Sciatic nerve (tissue), 2 donors: ENCODE measurements around the gene SLC26A3. TPM values are rescaled to one million over a fixed set of nuclear protein-coding genes. Genes with fewer than 3 reads are reported as not detected.

Experiments
- ATAC-seq: fragments of 200-7000 bp; cut with Tn5 transposase; one replicate; pipeline ENCODE4 v1.9.1; 2020; ENCODE audit warnings: mild to moderate bottlenecking, moderate library complexity
- DNase-seq: peaks from one replicate; pipeline ENCODE4 v3.0.0-alpha.2; 2020; ENCODE audit warnings: low spot score
- intact Hi-C: fragments of 100-400 bp; cut with DNase I; formaldehyde crosslinking; loops from one replicate; pipeline ENCODE4 v1.14.2; 2022
- total RNA-seq: library from RNA; stranded (reverse); fragmentation: NEBNext Ultra II Directional; extraction: Animal tissue kit (Norgen Biotek cat#: 25700); gene quantifications from one replicate; pipeline ENCODE4 v1.2.1, GENCODE V29; 2021
- donor health status: DM: no; HTN: no; CAD: no.
- donor health status: DM: no; HTN: no; CAD: no.

SLC26A3 gene
- total RNA-seq, 1 donor from 2014 or later, result not detected

DNA sequence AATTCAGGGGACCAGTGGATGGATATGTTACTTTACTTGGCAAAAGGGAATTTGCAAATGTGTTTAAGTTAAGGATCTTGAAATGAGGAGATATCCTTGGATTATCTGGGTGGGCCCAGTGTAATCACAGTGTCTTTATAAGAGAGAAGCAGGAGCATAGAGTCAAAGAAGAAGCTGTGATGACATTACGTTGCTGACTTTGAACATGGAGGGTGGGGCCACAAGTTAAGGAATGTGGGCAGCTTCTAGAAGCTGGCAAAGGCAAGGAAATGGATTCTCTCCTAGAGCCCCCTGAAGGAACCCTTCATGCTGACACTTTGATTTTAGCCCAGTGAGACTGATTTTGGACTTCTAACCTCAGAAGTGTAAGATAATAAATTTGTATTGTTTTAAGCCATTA lies 21.8 kb upstream of the SLC26A3 start:
- no peak for ATAC-seq
- intact Hi-C loops, result no loop called here
- DNase-seq, result no peak

DNA sequence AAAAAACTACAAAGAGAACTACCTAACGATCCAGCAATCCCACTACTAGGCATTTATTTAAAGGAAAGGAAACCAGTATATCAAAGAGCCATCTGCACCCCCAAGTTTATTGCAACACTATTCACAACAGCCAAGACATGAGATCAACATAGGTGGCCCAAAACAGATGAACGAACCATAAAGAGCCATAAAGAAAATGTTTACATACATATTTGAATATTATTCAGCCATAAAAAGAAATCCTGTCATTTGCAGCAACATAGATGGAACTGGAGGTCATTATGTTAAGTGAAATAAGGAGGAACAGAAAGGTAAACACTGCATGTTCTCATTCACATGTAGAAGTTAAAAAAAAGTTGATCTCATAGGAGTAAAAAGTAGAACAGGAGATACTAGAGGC lies 15.6 kb upstream of the SLC26A3 start:
- ATAC-seq (no peak), DNase-seq (no peak)
- intact Hi-C loops, result no loop called here

DNA sequence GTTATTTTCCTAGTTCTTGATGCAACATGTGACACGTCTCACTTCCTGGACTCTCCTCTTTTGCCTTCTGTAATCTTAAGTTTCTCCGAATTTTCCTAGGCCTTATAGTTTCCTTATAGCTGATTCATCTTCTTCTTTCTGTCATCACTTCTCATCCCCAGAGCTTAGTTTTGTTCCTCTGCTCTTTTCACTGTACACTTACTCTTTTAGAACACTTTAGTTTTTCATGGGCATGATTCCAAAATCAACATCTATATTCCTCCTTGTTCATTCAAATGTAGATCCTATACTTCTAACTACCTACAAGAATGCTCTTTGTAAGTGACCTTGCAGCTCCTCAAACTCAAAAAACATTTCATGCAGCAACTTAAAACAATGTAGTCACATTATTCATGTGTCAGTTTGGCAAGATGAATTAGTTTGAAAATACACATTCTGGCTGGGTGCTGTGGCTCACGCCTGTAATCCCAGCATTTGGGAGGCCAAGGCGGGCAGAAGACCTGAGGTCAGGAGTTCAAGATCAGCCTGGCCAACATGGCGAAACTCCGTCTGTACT lies 13.1 kb upstream of the SLC26A3 start:
- DNase-seq, result no peak
- intact Hi-C loops, result no loop called here
- no peak for ATAC-seq

DNA sequence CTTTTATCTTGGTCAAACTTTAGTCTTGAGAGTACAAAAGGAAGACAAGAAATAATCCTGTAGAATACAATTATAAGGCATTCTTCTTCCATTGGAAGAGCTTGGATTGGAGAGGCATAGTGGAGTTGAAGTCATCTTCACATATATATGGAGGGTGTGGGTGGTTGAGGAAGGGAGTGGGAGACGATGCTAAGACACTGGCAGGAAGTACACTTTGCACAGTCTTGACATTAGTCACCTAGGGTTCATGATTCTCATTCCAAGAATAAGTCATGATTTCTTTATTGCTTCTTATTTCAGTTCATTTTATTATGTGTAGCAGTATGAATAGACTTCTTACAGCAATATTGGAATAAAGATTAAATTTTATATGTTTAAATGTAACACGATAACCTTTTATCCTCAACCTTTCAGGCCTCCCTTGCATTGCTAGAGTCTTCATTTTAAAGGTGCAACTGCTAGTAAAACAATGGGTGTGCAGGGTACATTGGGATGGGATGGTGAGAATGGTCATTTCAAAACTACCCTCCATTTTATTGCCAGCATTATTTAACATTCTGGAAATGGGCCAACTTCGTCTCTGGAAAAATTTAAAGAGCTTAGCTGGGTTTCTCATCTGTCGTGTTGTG lies 12.3 kb upstream of the SLC26A3 start:
- intact Hi-C loops, result no loop called here
- DNase-seq (no peak), ATAC-seq (no peak)

DNA sequence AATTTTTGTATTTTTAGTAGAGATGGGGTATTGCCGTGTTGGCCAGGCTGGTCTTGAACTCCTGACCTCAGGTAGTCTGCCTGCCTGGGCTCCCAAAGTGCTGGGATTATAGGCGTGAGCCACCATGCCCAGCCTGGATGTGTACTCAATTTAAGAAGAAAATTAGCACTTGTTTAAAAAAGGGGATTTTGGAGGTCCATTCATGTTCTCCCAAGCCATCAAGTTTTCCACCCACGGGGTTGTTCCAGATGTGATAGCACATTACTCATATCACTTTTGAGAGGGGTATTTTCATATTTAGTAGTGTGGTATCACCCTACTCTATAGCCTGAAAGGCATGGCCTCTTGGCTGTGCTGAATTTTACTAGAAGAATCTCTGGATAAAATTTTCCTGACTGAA lies 10.5 kb upstream of the SLC26A3 start:
- no peak for DNase-seq
- intact Hi-C loops, result no loop called here
- no peak for ATAC-seq

DNA sequence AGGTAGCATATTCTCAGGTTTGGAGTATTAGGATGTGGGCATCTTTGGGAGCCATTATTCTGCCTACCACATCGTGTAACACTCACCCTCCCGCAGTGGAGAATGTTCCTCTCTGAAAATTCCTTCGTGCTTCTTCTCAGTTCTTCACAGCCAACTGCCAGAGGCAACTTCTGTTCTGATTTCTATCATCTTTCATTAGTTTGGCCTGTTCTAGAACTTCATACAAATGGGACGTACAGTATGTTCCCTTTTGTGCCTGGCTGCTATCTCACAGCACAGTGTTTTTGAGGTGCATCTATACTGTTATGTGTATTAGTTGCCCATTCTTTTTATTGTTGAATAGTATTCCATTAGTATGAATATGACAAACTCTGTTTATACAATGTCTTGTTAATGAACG lies 8.9 kb upstream of the SLC26A3 start:
- intact Hi-C loops, result no loop called here
- ATAC-seq, result no peak
- DNase-seq, result no peak

DNA sequence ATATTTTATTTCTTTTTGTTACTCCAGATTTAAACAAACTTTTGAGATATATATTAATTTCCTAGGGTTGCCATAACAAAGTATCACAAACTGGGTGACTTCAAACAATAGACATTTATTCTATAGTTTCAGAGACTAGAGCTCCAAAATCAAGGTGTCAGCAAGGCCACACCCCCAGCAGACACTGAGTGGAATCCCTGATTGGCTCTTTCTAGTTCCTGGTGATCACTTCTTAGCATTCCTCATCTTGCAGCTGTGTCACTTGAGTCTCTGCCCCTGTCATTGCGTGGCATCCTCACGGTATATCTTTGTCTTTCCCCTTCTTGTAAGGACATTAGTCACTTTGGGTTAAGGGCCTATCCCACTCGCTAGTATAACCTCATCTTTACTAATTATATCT lies 7.6 kb upstream of the SLC26A3 start:
- DNase-seq (no peak), ATAC-seq (no peak)
- intact Hi-C loops, result no loop called here

DNA sequence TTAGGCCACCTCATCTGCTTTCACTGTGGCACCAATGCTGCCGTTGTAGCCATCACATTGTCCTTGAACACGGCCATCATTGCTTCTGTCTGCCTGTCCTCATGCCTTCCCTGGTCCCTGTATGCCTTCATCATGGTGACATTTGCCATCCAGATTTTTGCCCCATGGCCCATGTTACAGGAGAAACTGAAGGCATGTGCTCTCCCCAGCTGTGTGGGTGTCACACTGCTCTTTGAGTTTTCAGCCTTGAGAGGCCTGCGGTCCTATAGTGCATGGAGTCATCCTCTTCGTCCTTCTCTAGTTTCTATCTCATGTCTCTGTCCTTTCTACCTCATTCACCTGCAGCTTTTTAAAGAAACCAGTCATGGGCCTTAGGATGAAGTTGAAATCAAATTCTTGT lies 6.2 kb upstream of the SLC26A3 start:
- intact Hi-C loops, result loop anchor here (1.0 kb wide), 1 partner anchor 30 kb away; no protein-coding TSS in a partner anchor
- DNase-seq (no peak), ATAC-seq (no peak)

DNA sequence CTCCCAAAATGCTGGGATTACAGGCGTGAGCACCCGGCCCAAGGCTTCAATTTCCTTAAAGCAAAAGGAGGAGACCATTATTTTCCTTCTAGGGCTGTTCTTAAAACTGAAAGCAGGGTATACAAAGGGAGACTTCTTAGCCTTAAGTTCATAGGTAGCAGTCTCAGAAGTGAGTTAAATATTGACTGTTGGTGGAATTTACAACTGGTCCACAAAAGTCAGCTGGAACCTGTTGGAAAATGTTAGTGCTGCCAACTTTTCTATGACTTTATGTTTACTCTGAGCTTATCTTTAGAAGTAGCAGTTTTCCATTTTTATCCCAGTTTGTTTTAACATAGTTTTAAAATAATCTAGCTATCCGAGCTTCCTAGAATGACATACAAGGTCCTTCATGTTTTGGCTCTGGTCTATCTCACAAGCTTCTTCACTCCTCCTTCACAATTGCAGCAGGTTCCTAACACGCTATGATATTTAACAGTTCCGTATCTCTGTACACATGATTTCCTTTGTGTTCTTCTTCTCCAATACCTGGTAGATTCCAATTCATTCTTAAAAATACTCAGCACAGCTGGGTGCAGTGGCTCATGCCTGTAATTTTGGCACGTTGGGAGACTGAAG lies 3.3 kb downstream of the SLC26A3 start:
- DNase-seq (no peak), ATAC-seq (no peak)
- intact Hi-C loops, result no loop called here

DNA sequence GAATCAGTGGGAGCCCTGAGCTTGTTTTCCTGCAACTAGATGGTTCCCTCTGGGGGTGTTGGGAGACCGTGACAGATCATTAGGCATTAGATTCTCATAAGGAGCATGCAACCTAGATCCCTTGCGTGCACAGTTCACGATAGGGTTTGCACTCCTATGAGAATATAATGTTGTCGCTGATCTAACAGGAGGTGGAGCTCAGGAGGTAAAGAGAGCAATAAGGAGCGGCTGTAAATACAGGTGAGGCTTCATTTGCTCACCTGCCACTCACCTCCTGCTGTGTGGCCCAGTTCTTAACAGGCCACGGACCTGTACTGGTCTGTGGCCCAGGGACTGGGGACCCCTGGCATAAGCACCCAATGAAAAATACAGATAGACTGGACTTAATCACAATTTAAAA lies 10.7 kb downstream of the SLC26A3 start:
- ATAC-seq (no peak), DNase-seq (no peak)
- intact Hi-C loops, result no loop called here

DNA sequence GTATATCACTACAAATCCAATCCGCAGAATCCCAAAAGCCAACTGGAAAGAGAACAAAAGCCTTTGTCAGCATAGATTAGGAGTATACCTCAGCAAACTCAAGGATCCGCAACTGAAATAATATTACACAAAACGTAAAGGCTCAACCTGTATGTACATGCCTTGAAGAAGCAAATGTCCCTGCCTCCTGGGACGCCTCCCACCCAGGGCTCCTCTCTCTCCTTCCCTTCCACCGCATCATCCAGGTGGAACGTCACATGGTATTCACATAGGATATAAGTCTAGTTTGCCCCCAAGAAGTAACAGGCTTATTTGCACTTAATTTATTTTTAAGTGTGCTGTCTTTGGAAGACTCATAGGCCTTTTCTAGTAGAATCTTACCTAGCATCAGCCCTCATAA lies 13.4 kb downstream of the SLC26A3 start:
- no peak for DNase-seq
- ATAC-seq, result no peak
- intact Hi-C loops, result no loop called here

DNA sequence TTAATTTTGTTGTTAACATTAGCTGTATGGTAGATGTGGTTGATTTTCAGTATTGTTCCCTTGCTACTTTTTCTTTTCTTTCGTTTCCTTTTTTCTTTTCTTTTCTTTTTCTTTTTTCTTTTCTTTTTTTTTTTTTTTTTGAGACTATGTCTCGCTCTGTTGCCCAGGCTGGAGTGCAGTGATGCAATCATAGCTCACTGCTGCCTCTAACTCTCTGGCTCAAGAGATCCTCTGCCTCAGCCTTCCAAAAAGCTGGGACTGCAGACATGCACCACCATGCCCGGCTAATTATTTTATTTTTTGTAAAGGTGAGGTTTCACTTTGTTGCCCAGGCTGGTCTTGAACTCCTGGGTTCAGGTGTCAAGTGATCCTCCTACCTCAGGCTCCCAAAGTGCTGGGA lies 14.4 kb downstream of the SLC26A3 start:
- no peak for ATAC-seq
- no peak for DNase-seq
- intact Hi-C loops, result no loop called here

DNA sequence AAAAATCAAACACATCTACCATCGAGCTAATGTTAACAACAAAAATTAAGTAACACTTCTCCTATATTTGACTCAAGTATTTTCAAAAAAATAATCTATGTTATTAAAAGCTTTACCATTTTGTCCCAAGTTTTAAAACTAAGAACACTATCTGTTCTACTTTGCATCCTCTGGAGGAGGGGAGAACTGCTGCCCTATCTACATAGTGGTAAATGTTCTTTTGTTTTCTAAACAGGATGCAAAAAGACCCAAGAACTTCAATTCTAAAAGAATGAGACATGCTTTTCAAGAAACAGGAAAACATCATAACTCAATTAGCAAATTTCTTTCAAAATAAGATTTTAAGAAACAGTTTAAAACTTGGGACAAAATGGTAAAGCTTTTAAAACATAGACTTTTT lies 14.8 kb downstream of the SLC26A3 start:
- intact Hi-C loops, result no loop called here
- DNase-seq, result no peak
- ATAC-seq, result no peak

DNA sequence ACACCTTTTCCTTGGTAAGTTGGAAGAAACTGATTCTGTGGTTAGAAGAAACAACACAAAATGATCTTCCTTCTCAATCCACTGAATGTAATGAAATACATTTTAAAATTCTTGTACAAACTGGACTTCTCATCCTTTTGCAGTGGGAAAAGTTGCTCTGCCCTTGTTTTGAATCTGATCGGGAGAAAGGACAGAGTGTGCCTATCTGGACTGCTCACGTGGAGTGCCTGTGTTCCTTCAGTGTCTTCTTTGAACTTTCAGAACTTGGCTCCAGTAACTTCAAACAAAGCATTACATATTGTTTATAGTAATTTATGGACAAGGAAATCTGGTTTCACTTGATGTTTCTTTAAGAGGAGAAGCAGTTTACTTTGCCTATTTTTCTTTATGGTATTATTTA lies 17.1 kb downstream of the SLC26A3 start:
- ATAC-seq (no peak), DNase-seq (no peak)
- intact Hi-C loops, result no loop called here

DNA sequence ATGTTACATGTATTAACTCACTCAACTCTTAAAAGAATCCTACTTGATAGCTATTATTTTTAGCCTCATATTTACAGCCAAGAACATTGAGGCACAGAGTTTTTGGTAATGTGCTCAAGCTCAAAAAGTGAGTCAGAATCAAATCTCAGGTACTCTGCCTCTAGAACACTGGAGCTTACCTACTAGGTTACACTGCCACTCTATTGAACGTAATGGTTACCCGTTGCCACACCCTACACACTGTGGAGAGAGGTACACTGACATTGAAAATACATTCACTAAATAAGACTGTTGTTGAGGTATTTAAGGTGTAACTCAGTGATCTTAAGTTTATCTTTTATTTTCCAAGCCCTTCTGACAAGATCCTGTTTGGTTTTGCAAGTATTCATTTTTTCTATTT lies 17.9 kb downstream of the SLC26A3 start:
- DNase-seq, result no peak
- intact Hi-C loops, result no loop called here
- no peak for ATAC-seq

DNA sequence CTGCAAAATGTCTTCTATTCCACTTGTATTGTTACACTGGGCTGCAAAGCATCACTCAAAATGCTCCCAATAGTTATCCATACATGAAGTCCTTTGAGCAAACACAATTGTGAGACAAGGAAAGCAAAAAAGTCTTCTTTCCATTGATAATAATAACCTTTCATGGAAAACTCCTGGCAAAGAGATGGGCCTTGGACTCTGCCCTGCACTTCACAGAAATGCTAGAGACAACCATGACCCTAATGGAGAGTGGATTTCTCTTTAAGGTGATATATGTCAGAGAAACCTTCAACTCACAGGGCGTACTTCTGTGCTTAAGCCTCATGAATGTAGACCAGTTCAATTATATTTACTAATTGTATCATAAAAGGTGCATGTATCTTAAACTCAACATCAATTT lies 19.4 kb downstream of the SLC26A3 start:
- ATAC-seq (no peak), DNase-seq (no peak)
- intact Hi-C loops, result no loop called here

DNA sequence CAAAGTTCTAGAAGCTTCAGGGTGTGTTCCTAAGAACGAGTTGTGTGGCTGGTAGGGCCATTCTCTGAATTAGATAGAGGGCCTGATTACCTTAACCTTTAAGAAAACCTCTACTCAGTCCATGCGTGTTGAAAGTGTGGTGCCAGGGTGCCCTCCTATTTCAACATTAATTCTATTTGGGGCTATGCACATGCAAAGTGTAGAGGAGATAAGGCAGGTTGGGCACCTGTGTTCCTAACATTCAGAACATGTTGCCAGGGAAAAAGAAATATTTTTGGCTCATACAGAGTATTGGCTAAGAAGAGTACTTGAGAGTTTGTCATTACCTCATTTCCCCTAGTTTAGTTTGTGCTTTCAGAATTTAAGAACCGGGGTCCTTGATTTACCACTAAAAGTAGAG lies 20.6 kb downstream of the SLC26A3 start:
- ATAC-seq (no peak), DNase-seq (no peak)
- intact Hi-C loops, result no loop called here

DNA sequence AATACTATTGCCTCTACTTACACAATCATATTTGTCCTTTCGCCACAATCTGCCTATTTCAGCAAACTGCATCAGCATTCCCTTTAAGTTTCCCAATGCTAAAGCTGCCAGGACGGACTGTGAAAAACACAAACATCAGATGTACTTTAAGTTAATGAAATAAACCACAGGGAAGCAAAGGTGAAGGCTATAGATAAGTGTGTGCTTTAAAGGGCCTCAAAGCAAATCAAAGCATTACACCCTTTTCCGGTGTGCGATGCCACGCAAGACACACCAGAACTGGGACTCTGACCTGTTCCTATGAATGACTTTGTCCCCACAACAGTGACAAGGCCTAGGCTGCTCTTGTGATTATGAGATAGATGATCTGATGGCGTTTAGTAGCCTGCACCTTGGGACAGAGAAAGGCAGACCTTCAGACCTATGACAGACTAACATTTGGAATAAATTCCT lies 23.4 kb downstream of the SLC26A3 start:
- ATAC-seq, result no peak
- intact Hi-C loops, result loop anchor here (1.0 kb wide), 1 partner anchor 30 kb away; no protein-coding TSS in a partner anchor
- no peak for DNase-seq

DNA sequence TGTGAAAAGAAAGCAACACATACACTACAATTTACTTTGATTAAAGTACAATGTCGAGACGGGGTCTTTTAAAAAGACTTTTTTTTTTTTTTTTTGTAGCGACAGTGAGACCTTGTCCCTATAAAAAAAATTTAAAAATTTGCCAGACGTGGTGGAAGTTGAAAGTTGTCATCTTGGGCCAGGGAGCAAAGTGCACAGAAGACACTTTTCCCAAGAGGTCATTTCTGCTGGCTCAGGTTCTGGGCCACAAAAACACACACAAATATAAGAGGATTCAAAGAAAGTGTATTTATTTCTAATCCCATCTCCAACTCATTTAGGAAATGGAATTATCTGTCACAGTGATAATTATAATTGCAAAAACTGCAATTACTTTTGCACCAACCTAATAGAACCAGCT lies 24.7 kb downstream of the SLC26A3 start:
- intact Hi-C loops, result no loop called here
- no peak for DNase-seq
- ATAC-seq, result no peak

DNA sequence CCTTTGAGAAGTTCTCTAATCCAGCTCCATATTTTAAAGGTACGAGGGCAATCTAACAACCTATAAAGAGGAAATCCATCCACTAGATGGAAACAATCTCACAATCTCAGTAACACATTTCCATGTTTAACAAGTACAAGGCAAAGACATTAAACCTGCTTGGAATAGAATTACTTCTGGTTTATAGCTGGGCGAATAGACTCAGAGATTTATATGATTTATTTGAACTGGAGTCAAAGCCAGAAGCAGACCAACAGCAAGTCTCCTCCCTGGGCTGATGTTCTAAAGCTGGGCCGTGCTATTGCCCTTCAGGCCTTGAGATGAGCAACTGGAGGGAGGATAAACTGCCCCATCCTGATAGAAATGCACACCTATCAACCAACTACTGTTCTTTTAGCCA lies 25.3 kb downstream of the SLC26A3 start:
- DNase-seq, result no peak

DNA sequence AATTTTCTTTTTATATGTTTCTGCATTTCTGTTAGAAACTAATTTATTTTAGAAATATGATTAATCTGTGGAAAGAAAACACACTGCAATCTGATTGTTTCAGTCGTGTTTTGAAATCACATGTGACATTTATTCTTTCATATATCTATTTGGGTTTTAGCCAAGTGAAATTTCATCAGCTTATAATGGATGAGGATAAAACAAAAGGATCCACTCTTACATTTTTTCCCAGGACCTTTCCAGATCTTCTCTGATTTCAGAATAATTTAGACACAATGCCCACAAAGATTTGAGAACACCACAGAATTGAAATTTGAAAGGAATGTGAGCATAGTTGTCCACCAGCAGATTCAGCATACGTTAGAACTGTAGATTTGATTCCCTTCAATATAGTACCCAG lies 30.0 kb downstream of the SLC26A3 start:
- intact Hi-C loops, result no loop called here

More for the DNA sequence above, 25.3 kb downstream of the SLC26A3 start:
- ATAC-seq, result no peak
- intact Hi-C loops, result no loop called here

More for the DNA sequence above, 30.0 kb downstream of the SLC26A3 start:
- no peak for DNase-seq
- ATAC-seq, result no peak
